ENCODE results near the gene PTPN1. TPM values are rescaled to one million over a fixed set of nuclear protein-coding genes. Genes with fewer than 3 reads are reported as not detected.

Gene PTPN1
- total and polyA plus RNA-seq, 2 of the 13 experiments (the other 11 are each of a cell fraction or from before 2014, with no cell fraction given), result 17.7 to 37.2 TPM

DNA sequence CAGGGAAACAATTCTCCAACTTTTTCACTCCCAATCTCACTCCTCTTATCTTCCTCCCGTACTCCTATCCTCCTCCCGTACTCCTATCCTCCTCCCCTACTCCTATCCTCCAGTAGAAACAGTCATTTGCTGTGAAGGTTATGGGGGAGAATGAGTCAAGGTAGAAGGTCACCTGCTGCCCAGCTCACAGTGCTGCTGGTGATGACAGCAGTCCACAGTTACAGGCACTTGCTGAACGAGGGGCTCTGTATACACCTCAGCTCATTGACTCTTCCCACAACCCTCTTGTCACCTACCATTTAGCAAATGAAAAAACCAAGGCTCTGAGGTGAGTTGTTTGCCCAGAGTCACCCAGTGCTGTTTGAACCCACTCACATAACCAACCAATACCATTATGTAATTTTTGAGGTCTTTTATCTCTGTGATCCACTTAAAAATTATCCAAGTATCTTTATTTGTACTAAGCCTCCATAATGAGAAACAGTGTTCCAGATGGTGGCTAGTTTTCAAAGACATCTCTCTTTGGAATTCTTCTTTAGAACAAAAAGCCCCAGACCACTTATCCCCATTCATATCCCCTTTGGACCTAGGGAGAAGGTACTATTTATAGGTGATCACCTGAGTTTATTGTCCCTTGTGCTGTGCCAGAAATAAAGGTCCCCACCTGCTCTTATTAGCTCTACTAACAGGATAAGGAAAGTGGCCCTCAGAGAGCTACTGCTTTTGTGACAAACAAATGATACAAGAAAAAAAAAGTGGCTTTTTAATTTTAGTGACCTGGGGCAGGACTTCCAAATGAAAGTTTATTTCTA, 53.2 kb downstream of the PTPN1 start (continued):
- TF ChIP-seq TSC22D2 (CRISPR knock-in tag; IDR thresholded peaks at IDR 0.05; ENCODE audit: borderline replicate concordance) (no peak), REXO4 (CRISPR knock-in tag; IDR thresholded peaks at IDR 0.05; ENCODE audit: borderline replicate concordance) (no peak), PHF8 (CRISPR knock-in tag; IDR thresholded peaks at IDR 0.05) (no peak), MIER3 (CRISPR knock-in tag; IDR thresholded peaks at IDR 0.05; ENCODE audit: borderline replicate concordance) (no peak), POLR2G (IDR thresholded peaks at IDR 0.05; ENCODE audit: low read depth, low read length) (no peak), HDAC1 (CRISPR knock-in tag; IDR thresholded peaks at IDR 0.05) (0 out of 2 replicates have a peak, but pooled peaks have one; percentile 11), ZNF564 (CRISPR knock-in tag; IDR thresholded peaks at IDR 0.05) (no peak), JUN (CRISPR knock-in tag; IDR thresholded peaks at IDR 0.05) (no peak), ZFP36L1 (CRISPR knock-in tag; IDR thresholded peaks at IDR 0.05) (no peak), RAD51 (IDR thresholded peaks at IDR 0.05; ENCODE audit: borderline replicate concordance) (no peak), REL (CRISPR knock-in tag; conservative IDR thresholded peaks at IDR 0.05) (no peak), ATF7 (IDR thresholded peaks at IDR 0.05) (peak; percentile 68), ATF7 (CRISPR knock-in tag; IDR thresholded peaks at IDR 0.05) (no peak), ZNF615 (CRISPR knock-in tag; IDR thresholded peaks at IDR 0.05; ENCODE audit: borderline replicate concordance) (no peak), POLR2AphosphoS2 (IDR thresholded peaks at IDR 0.05; ENCODE audit: low read depth, low read length) (no peak)
- TF ChIP-seq, protein P1, sequence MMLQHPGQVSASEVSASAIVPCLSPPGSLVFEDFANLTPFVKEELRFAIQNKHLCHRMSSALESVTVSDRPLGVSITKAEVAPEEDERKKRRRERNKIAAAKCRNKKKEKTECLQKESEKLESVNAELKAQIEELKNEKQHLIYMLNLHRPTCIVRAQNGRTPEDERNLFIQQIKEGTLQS (CRISPR knock-in tag; IDR thresholded peaks at IDR 0.05), result 0 out of 2 replicates have a peak, but pooled peaks have one; percentile 40
- TF ChIP-seq, protein P2, sequence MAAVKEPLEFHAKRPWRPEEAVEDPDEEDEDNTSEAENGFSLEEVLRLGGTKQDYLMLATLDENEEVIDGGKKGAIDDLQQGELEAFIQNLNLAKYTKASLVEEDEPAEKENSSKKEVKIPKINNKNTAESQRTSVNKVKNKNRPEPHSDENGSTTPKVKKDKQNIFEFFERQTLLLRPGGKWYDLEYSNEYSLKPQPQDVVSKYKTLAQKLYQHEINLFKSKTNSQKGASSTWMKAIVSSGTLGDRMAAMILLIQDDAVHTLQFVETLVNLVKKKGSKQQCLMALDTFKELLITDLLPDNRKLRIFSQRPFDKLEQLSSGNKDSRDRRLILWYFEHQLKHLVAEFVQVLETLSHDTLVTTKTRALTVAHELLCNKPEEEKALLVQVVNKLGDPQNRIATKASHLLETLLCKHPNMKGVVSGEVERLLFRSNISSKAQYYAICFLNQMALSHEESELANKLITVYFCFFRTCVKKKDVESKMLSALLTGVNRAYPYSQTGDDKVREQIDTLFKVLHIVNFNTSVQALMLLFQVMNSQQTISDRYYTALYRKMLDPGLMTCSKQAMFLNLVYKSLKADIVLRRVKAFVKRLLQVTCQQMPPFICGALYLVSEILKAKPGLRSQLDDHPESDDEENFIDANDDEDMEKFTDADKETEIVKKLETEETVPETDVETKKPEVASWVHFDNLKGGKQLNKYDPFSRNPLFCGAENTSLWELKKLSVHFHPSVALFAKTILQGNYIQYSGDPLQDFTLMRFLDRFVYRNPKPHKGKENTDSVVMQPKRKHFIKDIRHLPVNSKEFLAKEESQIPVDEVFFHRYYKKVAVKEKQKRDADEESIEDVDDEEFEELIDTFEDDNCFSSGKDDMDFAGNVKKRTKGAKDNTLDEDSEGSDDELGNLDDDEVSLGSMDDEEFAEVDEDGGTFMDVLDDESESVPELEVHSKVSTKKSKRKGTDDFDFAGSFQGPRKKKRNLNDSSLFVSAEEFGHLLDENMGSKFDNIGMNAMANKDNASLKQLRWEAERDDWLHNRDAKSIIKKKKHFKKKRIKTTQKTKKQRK (IDR thresholded peaks at IDR 0.05; ENCODE audit: low read length), result no peak
- TF ChIP-seq, protein P3, sequence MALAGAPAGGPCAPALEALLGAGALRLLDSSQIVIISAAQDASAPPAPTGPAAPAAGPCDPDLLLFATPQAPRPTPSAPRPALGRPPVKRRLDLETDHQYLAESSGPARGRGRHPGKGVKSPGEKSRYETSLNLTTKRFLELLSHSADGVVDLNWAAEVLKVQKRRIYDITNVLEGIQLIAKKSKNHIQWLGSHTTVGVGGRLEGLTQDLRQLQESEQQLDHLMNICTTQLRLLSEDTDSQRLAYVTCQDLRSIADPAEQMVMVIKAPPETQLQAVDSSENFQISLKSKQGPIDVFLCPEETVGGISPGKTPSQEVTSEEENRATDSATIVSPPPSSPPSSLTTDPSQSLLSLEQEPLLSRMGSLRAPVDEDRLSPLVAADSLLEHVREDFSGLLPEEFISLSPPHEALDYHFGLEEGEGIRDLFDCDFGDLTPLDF (CRISPR knock-in tag; IDR thresholded peaks at IDR 0.05), result no peak
- TF ChIP-seq, protein P4, sequence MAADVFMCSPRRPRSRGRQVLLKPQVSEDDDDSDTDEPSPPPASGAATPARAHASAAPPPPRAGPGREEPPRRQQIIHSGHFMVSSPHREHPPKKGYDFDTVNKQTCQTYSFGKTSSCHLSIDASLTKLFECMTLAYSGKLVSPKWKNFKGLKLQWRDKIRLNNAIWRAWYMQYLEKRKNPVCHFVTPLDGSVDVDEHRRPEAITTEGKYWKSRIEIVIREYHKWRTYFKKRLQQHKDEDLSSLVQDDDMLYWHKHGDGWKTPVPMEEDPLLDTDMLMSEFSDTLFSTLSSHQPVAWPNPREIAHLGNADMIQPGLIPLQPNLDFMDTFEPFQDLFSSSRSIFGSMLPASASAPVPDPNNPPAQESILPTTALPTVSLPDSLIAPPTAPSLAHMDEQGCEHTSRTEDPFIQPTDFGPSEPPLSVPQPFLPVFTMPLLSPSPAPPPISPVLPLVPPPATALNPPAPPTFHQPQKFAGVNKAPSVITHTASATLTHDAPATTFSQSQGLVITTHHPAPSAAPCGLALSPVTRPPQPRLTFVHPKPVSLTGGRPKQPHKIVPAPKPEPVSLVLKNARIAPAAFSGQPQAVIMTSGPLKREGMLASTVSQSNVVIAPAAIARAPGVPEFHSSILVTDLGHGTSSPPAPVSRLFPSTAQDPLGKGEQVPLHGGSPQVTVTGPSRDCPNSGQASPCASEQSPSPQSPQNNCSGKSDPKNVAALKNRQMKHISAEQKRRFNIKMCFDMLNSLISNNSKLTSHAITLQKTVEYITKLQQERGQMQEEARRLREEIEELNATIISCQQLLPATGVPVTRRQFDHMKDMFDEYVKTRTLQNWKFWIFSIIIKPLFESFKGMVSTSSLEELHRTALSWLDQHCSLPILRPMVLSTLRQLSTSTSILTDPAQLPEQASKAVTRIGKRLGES (CRISPR knock-in tag; IDR thresholded peaks at IDR 0.05; ENCODE audit: borderline replicate concordance), result no peak
- TF ChIP-seq, protein P5, sequence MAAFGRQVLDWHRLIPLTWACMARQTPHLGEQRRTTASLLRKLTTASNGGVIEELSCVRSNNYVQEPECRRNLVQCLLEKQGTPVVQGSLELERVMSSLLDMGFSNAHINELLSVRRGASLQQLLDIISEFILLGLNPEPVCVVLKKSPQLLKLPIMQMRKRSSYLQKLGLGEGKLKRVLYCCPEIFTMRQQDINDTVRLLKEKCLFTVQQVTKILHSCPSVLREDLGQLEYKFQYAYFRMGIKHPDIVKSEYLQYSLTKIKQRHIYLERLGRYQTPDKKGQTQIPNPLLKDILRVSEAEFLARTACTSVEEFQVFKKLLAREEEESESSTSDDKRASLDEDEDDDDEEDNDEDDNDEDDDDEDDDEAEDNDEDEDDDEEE (CRISPR knock-in tag; IDR thresholded peaks at IDR 0.05), result no peak
- TF ChIP-seq, protein P6, sequence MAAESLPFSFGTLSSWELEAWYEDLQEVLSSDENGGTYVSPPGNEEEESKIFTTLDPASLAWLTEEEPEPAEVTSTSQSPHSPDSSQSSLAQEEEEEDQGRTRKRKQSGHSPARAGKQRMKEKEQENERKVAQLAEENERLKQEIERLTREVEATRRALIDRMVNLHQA (CRISPR knock-in tag; IDR thresholded peaks at IDR 0.05), result no peak
